Breast epithelium (tissue), 3 donors: ENCODE measurements around the gene IQCH.

Experiments
- CTCF ChIP-seq, 3 donors: fragments of 450-650 bp; IDR thresholded peaks; one replicate each; pipeline ENCODE4 v1.5.1; 2016 to 2017; ENCODE audit warnings: antibody characterized with exemption in 3 of 3, mild to moderate bottlenecking in 3 of 3, moderate library complexity in 3 of 3
- POLR2A ChIP-seq: fragments of 450-650 bp; IDR thresholded peaks from one replicate; pipeline ENCODE4 v1.6.1; 2016; ENCODE audit warnings: antibody characterized with exemption, mild to moderate bottlenecking, moderate library complexity

DNA sequence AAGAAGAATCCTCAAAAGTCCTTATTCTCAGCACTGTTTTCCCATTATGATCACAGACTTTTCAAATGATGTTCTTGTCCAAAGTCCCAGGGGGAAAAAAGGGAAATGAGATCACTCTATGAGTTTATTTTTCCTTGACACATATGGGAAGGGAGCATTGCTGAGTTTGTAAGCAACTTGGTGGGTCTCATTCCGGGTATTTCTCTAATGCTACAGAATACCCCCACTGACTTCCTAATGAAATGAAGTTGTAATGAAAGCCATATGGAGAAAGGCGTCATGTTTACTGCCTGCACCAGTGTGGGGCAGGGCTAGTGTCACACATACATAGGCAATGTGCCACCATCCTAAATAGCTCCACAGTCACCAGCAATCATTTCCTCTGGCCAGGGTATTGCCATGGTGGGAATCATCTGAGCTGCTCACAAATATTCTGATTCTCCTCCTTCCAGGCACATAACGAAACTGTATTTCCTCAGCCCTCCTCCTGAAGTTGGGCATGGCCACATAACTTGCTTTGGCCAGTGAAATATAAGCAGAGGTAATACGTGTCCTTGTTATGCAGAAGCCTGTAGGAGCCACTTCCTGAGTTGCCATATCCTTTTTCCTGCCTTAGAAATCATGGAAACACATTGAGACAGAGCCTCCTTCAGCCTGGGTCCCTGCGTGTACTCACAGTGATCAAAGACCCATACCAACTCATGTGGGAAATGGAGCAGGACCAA is 225.4 kb downstream of the IQCH start:
- no peak for TF ChIP-seq CTCF (IDR thresholded peaks at IDR 0.05)
- TF ChIP-seq POLR2A: no peak
